B cell (primary cell): Measurements from ENCODE around the gene KPNA4. TPM values are rescaled to one million over a fixed set of nuclear protein-coding genes. Genes with fewer than 3 reads are reported as not detected.

Source experiments
- ATAC-seq: fragments of 200-7000 bp; cut with Tn5 transposase; one replicate; pipeline ENCODE4 v1.10.0; 2021; ENCODE audit warnings: low read depth, mild to moderate bottlenecking, moderate number of reproducible peaks, moderate library complexity
- CTCF ChIA-PET: fragments of 350-600 bp; sonication (Branson Sonifier 250); formaldehyde crosslinking; loops from one replicate; lab custom pipeline; 2021; ENCODE audit warnings: antibody characterized with exemption, inconsistent platforms; lab: Charles Lee
- POLR2A ChIA-PET: fragments of 350-600 bp; sonication (Branson Sonifier 250); formaldehyde crosslinking; loops from one replicate; lab custom pipeline; 2021; ENCODE audit warnings: antibody characterized with exemption; lab: Charles Lee
- DNase-seq: peaks from one replicate; pipeline ENCODE4 v3.0.0; 2013
- H2AFZ ChIP-seq: 2 replicates; pipeline ENCODE4 v1.6.1; 2012; ENCODE audit warnings: mild to moderate bottlenecking, low read depth, low read length; ENCODE audit not compliant: insufficient read depth, poor library complexity, severe bottlenecking
- H3K27ac ChIP-seq, 2 donors: 1 replicate in 1 of 2; 2 replicates in 1 of 2; pipeline ENCODE4 v1.5.1; 2012 to 2013; ENCODE audit warnings: low read length in 2 of 2, mild to moderate bottlenecking in 2 of 2, moderate library complexity in 1 of 2
- H3K27me3 ChIP-seq, 4 experiments: fragments of 200-600 bp in 1 of 4; sonication (generic) in 1 of 4; replicated peaks in 1 of 4; 1 replicate in 2 of 4; 2 replicates in 2 of 4; pipeline versions ENCODE4 v1.6.1 to v1.7.0; 2013 to 2016; ENCODE audit warnings: low read length in 3 of 4, mild to moderate bottlenecking in 2 of 4, mixed read lengths in 1 of 4, moderate library complexity in 1 of 4; ENCODE audit not compliant: insufficient read depth in 4 of 4, control insufficient read depth in 3 of 4; ENCODE audit errors: control extremely low read depth in 1 of 4
- H3K36me3 ChIP-seq, 2 experiments: replicated peaks in 1 of 2; 1 replicate in 1 of 2; 2 replicates in 1 of 2; pipeline versions ENCODE4 v1.6.1 to v1.7.1; 2013; ENCODE audit warnings: low read length in 1 of 2; ENCODE audit not compliant: insufficient read depth in 2 of 2, control insufficient read depth in 1 of 2; ENCODE audit errors: control extremely low read depth in 1 of 2, extremely low read depth in 1 of 2
- H3K4me1 ChIP-seq, 2 donors: fragments of 200-600 bp in 1 of 2; sonication (generic) in 1 of 2; 1 replicate in 1 of 2; 2 replicates in 1 of 2; pipeline versions ENCODE4 v1.5.1 to v1.6.1; 2013 to 2017; ENCODE audit warnings: low read length in 2 of 2; ENCODE audit not compliant: control insufficient read depth in 2 of 2, insufficient read depth in 2 of 2
- H3K4me2 ChIP-seq: replicated peaks from 2 replicates; pipeline ENCODE3; 2012; ENCODE audit warnings: mild to moderate bottlenecking, low read depth, low read length; ENCODE audit not compliant: poor library complexity, severe bottlenecking
- H3K4me3 ChIP-seq, 5 experiments: fragments of 200-600 bp in 1 of 5; sonication (generic) in 1 of 5; 1 replicate in 3 of 5; 2 replicates in 2 of 5; pipeline versions ENCODE4 v1.5.1 to v1.7.0; 2011 to 2016; ENCODE audit warnings: low read length in 4 of 5, mild to moderate bottlenecking in 4 of 5, low read depth in 2 of 5, control low read depth in 1 of 5, moderate library complexity in 1 of 5; ENCODE audit not compliant: insufficient read depth in 1 of 5; ENCODE audit errors: control extremely low read depth in 1 of 5, extremely low read depth in 1 of 5
- H3K79me2 ChIP-seq: fragments of 200-600 bp; sonication (generic); one replicate; pipeline ENCODE4 v1.6.0; 2016; ENCODE audit warnings: low read length; ENCODE audit not compliant: control insufficient read depth, insufficient read depth
- H3K9ac ChIP-seq: fragments of 200-600 bp; sonication (generic); 2 replicates; pipeline ENCODE4 v1.6.1; 2017; ENCODE audit warnings: mild to moderate bottlenecking, low read length, moderate library complexity
- H3K9me3 ChIP-seq, 3 donors: one replicate each; pipeline versions ENCODE4 v1.6.1 to v1.7.1; 2013; ENCODE audit warnings: low read length in 2 of 3; ENCODE audit not compliant: control insufficient read depth in 2 of 3, insufficient read depth in 1 of 3; ENCODE audit errors: control extremely low read depth in 1 of 3
- H4K20me1 ChIP-seq: 2 replicates; pipeline ENCODE4 v1.6.0; 2012; ENCODE audit warnings: mild to moderate bottlenecking, low read length; ENCODE audit not compliant: insufficient read depth, control insufficient read depth, poor library complexity, severe bottlenecking
- H3K27ac Mint-ChIP-seq: one replicate; pipeline ENCODE4 v1.8.0; 2021; ENCODE audit warnings: mixed read lengths
- H3K27me3 Mint-ChIP-seq: one replicate; pipeline ENCODE4 v1.8.0; 2021; ENCODE audit warnings: mixed read lengths
- H3K4me1 Mint-ChIP-seq: one replicate; pipeline ENCODE4 v1.8.0; 2021; ENCODE audit warnings: mixed read lengths
- H3K4me3 Mint-ChIP-seq: one replicate; pipeline ENCODE4 v1.8.0; 2021; ENCODE audit warnings: mixed read lengths
- H3K9me3 Mint-ChIP-seq: one replicate; pipeline ENCODE4 v1.8.0; 2022; ENCODE audit warnings: mixed read lengths; ENCODE audit not compliant: insufficient read depth
- CTCF ChIP-seq: fragments of 200-600 bp; IDR thresholded peaks from one replicate; pipeline ENCODE4 v1.8.0; 2022; ENCODE audit warnings: antibody characterized with exemption, mild to moderate bottlenecking
- EZH2 ChIP-seq: IDR thresholded peaks from 2 replicates; pipeline ENCODE4 v1.6.1; 2012; ENCODE audit warnings: borderline replicate concordance, low read depth, mild to moderate bottlenecking, moderate library complexity, low read length; ENCODE audit not compliant: insufficient read depth, poor library complexity, severe bottlenecking
- whole genome bisulfite sequencing: methylation state at CpG from one replicate; pipeline ENCODE4 v1.1.5; 2013; ENCODE audit warnings: missing lambda C conversion rate; ENCODE audit not compliant: insufficient coverage; 5-methylcytosine and 5-hydroxymethylcytosine counted together
- intact Hi-C: fragments of 100-400 bp; cut with micrococcal nuclease; formaldehyde crosslinking; loops from one replicate; pipeline ENCODE4 v1.10.0; 2022
- polyA plus RNA-seq: library from polyadenylated mRNA; depleted of rRNA; stranded (reverse); fragments of >200 nt; gene quantifications from 2 replicates; pipeline ENCODE4 v1.2.3, GENCODE V29; 2012
- small RNA-seq: library from RNA; depleted of rRNA; stranded (forward); fragments of <200 nt; gene quantifications from one replicate; pipeline ENCODE3, GENCODE V24; 2012; ENCODE audit warnings: low replicate concordance, low read depth; ENCODE audit not compliant: insufficient read length
- total RNA-seq, 2 donors: library from RNA; stranded (reverse); fragments of 120-200 nt in 1 of 2; gene quantifications; 1 replicate in 1 of 2; 2 replicates in 1 of 2; pipeline versions ENCODE4 v1.2.3 to v1.2.4, GENCODE V29; 2013 to 2022

KPNA4 gene
- total and polyA plus RNA-seq, 2 donors (not counting 1 experiment from before 2014, with no cell fraction given) = 9.6 to 55.1 TPM

GRCh38 chr3:160446522-160447056 lies 118.8 kb downstream of the KPNA4 start:
- ChIA-PET CTCF (no interaction called here), POLR2A (no interaction called here)
- H3K27ac ChIP-seq = no peak overlapping the region
- no peak overlapping the region for H3K4me2 ChIP-seq
- intact Hi-C loops = loop anchor here (5.0 to 10.0 kb wide), 3 partner anchors 41 to 778 kb away; partner anchors contain the start of genes NMD3 and PPM1L
- H3K4me1 ChIP-seq = peaks cover 16 to 18% of the 10 kb centered on the region in 2 donors
- H2AFZ ChIP-seq = no peak overlapping the region
- Mint-ChIP-seq H3K27ac (no peak overlapping the region), H3K9me3 (no peaks in the 10 kb centered on the region), H3K27me3 (no peaks in the 10 kb centered on the region), H3K4me3 (no peak overlapping the region), H3K4me1 (peaks cover 36% of the 10 kb centered on the region)
- DNase-seq (no peak), ATAC-seq (no peak)
- H3K9me3 ChIP-seq = peaks cover 0 to 10% (median 0%) of the 10 kb centered on the region in 3 donors
- 100% methylated on average over 7 of the region's 13 CpGs for WGBS
- no peak overlapping the region for H3K4me3 ChIP-seq
- peaks cover 0 to 3% (median 0%) of the 10 kb centered on the region in 4 experiments for H3K27me3 ChIP-seq
- TF ChIP-seq CTCF = no peak
- no peak for TF ChIP-seq EZH2
- H3K79me2 ChIP-seq = peaks cover 69% of the 10 kb centered on the region
- H4K20me1 ChIP-seq = no peaks in the 10 kb centered on the region
- no peaks in the 10 kb centered on the region for H3K36me3 ChIP-seq
- H3K9ac ChIP-seq = no peak overlapping the region

GRCh38 chr3:160445854-160446253 lies 119.5 kb downstream of the KPNA4 start:
- H3K4me2 ChIP-seq = no peak overlapping the region
- CTCF ChIA-PET = no interaction called here
- peaks cover 0 to 10% (median 1%) of the 10 kb centered on the region in 3 donors for H3K9me3 ChIP-seq
- no peaks in the 10 kb centered on the region for H4K20me1 ChIP-seq
- POLR2A ChIA-PET = no interaction called here
- H2AFZ ChIP-seq = no peak overlapping the region
- H3K36me3 ChIP-seq = no peaks in the 10 kb centered on the region
- peaks cover 76% of the 10 kb centered on the region for H3K79me2 ChIP-seq
- Mint-ChIP-seq H3K4me3 (no peak overlapping the region), H3K9me3 (no peaks in the 10 kb centered on the region), H3K4me1 (peaks cover 36% of the 10 kb centered on the region), H3K27ac (no peak overlapping the region), H3K27me3 (no peaks in the 10 kb centered on the region)
- TF ChIP-seq CTCF = no peak
- TF ChIP-seq EZH2 = no peak
- H3K4me1 ChIP-seq = peaks cover 16 to 18% of the 10 kb centered on the region in 2 donors
- ATAC-seq (no peak), DNase-seq (no peak)
- intact Hi-C loops = loop anchor here (5.0 to 10.0 kb wide), 3 partner anchors 41 to 779 kb away; partner anchors contain the start of genes NMD3 and PPM1L
- H3K27ac ChIP-seq = no peak overlapping the region
- H3K27me3 ChIP-seq = peaks cover 0 to 3% (median 0%) of the 10 kb centered on the region in 4 experiments
- WGBS = no CpG with 5 or more reads among the region's 1 CpG
- H3K9ac ChIP-seq = no peak overlapping the region
- H3K4me3 ChIP-seq = no peak overlapping the region

Small RNA genes within 50 kb of the gene (small RNA-seq; reads per million reads assigned to genes)
- gene RNU7-136P = not detected

Other genes with a start within 250 kb of the KPNA4 start
- 44.1 and 47.0 TPM in 2 replicates for gene IFT80, start 166.3 kb downstream of the KPNA4 start, total RNA-seq
- 17.7 and 25.1 TPM in 2 replicates for gene IFT80, start 166.3 kb downstream of the KPNA4 start, polyA plus RNA-seq
- 53.8 and 55.1 TPM in 2 replicates for gene SMC4, start 165.9 kb downstream of the KPNA4 start, total RNA-seq
- 12.4 and 33.0 TPM in 2 replicates for gene SMC4, start 165.9 kb downstream of the KPNA4 start, polyA plus RNA-seq
- gene TRIM59, start 115.8 kb downstream of the KPNA4 start, total RNA-seq = 17.4 and 22.0 TPM in 2 replicates
- 5.0 and 5.5 TPM in 2 replicates for gene TRIM59, start 115.8 kb downstream of the KPNA4 start, polyA plus RNA-seq
- 0.32 and 0.89 TPM in 2 replicates for gene ARL14, start 111.6 kb upstream of the KPNA4 start, total RNA-seq
- gene ARL14, start 111.6 kb upstream of the KPNA4 start, polyA plus RNA-seq = 0.10 and 0.43 TPM in 2 replicates
- 11.4 and 12.0 TPM in 2 replicates for gene PPM1L, start 190.7 kb upstream of the KPNA4 start, total RNA-seq
- 1.1 and 1.4 TPM in 2 replicates for gene PPM1L, start 190.7 kb upstream of the KPNA4 start, polyA plus RNA-seq